Measurements from ENCODE around the gene TLR2.

TLR2 gene

DNA sequence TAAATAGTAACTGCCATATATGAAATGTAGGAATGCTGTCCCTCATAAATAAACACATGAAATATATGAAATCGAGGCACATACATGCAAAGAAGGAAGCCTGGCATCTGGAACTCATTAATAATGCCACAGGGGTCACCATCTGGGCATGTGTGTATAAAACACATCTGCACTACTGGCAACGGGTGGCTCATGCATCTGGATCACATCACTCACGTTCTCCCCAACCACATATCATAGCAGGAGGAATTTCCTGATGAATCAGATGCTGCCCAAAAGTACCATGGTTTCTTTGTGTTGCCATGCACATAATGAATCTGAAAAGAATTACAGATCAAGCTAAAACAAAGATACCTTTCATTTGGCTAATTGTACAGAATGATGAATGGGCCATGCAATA, 47.2 kb downstream of the TLR2 start:
- DNase-seq (ENCODE audit: low spot score), result no peak

DNA sequence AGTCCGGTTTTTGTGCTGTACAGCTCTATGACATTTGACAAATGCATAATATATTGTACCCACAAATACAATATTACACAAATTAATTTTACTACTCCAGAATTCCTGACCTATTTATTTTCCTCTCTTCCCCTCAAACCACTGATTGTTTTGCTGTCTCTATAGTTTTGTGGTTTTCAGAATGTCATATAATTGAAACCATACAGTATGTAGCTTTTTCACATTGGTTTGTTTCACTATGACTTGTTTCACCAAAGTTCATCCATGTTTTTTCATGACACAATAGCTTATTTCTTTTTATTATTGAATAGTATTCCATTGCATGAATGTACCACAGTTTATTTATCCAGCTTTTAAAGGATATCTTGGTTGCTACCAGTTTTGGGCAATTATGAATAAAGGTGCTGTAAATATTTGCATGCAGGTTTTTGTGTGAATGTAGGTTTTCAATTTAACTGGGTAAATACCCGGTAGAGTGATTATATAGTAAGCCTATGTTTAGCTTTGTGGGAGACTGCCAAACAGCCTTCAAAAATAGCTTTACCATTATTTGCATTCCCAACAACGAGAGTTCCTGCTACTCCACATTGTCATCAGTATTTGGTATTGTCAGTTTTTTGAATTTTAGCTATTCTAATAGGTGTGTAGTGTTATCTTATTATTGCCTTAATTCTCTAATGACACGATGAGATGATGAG, 49.8 kb downstream of the TLR2 start:
- DNase-seq (ENCODE audit: low spot score), result no peak

DNA sequence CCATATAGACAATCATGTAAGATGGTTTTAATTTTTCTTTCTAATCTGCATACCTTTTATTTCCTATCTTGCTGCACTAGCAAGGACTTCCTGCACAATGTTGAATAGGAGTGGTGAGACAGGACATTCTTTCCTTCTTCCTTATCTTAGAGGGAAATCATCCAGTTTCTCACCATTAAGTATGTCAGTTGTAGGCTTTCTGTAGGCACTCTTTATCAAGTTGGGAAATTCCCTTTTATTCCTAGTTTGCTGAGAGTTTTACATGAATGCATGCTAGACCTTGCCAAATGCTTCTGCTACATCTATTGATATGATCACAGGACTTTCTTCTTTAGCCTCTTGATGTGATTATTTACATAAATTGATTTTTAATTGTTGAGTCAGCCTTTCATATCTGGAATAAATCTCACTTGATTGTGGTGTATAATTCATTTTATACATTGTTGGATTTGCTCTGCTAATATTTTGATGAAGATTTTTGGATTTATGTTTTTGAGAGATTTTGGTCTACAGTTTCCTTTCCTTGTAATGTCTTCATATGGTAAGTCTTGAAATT, 51.9 kb downstream of the TLR2 start:
- DNase-seq (ENCODE audit: low spot score), result no peak

DNA sequence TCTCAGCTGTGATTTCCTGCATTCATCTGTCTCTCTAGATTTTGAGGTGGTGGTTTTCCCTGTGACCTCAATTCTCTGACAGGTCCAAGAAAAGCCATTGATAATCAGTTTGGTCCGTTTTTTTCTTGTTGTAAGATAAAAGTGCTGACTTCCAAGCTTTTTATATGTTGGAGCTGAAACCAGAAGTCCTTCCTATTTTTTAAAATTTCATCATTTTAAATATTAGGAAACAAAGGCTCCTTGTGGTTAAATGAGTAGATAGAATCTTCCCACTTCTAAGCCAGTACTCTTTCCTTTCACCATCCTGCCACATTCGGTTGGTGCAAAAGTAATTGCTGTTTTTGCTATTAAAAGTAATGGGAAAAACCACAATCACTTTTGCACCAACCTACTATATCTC, 57.5 kb downstream of the TLR2 start:
- DNase-seq (ENCODE audit: low spot score), result no peak

DNA sequence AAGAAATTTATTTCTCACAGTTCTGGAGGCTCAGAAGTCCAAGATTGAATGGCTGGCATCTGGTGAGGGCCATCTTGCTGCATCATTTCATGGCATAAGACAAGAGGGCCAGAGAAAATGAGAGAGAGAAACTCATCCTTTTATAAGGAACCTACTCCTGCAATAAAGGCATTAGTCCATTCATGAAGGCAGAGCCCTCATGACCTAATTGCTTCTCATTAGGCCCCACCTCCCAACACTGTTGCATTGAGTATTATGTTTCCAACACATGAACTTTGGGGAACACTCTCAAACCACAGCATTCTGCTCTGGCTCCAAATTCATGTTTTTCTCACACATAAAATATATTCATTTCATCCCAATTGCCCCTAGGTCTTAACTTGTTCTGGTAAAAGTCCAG, 61.6 kb downstream of the TLR2 start:
- no peak for DNase-seq (ENCODE audit: low spot score)

DNA sequence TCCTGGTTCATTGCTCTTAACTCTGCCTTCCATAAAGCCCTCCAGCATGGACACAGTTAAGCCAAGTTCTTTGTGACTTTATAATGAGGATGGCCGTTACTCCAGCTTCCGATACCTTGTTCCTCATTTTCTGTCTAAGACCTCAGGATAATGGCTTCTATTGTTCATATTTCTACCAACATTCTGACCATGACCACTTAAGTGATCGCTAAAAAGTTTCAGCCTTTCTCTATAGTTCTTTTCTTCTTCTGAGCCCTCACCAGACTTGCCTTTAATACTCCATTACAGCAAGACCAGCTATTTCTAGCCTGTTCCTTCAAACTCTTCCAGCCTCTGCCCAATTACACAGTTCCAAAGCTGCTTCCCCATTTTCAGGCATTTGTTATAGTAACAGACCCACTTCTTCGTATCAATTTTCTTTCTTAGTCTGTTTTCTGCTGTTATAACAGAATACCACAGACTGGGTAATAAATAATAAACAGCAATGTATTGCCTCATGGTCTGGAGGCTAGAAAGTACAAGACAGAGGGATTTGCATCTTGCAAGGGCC, 63.4 kb downstream of the TLR2 start:
- no peak for DNase-seq (ENCODE audit: low spot score)

DNA sequence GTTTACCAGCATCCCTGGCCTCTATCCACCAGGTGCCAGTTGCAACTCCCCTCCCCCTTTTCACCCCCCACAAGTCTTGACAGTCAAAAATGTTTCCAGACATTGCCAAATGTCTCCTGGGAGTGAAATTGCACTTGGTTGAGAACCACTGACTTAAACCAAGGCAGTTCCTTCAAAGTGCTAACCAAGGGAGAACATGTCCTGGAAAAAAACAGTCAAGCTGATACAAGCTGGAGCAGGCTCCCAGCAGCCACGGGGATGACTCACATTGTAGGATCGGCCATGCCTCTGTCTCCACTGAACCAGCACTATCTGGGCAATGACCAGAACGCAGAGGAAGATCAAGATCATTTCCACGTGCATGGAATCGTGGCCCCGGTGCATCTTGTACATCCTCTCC, 64.3 kb downstream of the TLR2 start:
- DNase-seq (ENCODE audit: low spot score), result no peak

- peak; percentile 75 for DNase-seq (ENCODE audit: low spot score)
These were observed 66.2 kb downstream of the TLR2 start for GRCh38 chr4:153750197-153750817.

- no peak for DNase-seq (ENCODE audit: low spot score)
These were observed 71.1 kb downstream of the TLR2 start for GRCh38 chr4:153755186-153755585.
